HG03045 (cell line): ENCODE results near the gene VDR.
A peak's percentile ranks its signal among the peaks of the same experiment; 100 is the strongest.

Source experiments
- ATAC-seq: cut with Tn5 transposase; IDR thresholded peaks from one replicate; pipeline ENCODE4 v1.9.1; 2021; ENCODE audit warnings: mild to moderate bottlenecking, moderate library complexity; ENCODE audit not compliant: unreplicated experiment

The VDR gene

GRCh38 chr12:47896022-47896421 is 8.8 kb downstream of the VDR start:
- ATAC-seq, result no peak

DNA sequence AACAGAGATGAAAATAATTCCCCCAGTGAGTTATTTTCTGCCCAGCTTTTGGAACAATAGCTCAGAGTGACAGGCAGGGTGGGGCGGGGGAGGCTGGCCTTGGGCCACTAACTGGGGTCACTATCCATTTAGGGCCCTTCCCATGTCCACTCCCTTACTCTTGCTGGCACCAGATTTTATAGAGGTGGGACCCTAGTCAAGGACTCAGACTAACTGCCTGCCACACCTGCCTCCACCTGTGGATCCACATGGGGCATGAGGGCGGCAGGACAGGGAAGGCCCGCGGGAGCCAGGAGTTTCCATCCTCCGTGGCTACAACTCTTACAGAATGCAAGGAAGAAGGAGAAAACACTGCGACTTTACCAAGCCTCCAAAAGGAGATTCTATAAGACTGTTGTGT is 10.1 kb downstream of the VDR start:
- no peak for ATAC-seq

- no peak for ATAC-seq
These were observed 10.7 kb downstream of the VDR start for GRCh38 chr12:47894068-47894467.

GRCh38 chr12:47892819-47893218 is 12.0 kb downstream of the VDR start:
- no peak for ATAC-seq

- no peak for ATAC-seq
These were observed 13.4 kb downstream of the VDR start for GRCh38 chr12:47891356-47891755.

DNA sequence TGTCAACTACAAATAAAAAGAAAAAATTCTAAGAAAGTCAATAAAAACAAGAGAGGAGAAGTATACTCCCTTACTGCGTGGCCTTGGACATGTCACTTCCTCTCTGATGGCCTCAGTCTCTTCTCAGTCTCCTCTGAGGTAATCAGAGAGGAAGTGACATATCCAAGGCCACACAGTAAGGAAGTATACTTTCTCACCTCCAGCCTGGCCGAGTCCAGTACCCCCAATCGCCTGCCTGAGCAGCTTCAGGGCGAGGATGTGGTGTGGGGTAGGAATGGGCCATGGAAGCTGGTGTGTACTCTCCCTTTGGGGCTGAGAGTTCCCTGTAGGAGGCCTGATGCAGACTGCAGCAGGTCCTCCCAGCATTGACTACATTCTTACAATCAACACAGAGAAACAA is 15.8 kb downstream of the VDR start:
- ATAC-seq, result no peak

- ATAC-seq, result no peak
These were observed 16.5 kb downstream of the VDR start for GRCh38 chr12:47888153-47888819.

DNA sequence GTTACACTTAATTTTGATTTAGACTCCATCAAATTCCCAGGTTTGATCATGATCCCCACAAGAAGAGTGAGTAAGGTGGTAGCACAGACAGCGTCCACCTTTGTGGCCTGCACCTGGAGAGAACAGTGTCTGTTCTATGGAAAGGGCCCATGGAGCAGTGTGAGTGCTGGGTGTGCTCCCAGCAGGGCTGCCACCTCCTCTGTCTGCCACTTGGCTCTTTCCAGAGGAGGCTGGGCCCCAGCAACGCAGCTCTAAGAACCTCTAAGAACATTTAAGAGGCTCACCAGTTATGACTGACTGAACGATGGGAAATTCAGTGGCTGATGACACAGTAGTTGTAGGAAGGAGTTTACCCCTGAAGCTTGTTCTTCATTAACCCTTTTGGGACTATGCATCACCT is 17.3 kb downstream of the VDR start:
- ATAC-seq, result no peak

DNA sequence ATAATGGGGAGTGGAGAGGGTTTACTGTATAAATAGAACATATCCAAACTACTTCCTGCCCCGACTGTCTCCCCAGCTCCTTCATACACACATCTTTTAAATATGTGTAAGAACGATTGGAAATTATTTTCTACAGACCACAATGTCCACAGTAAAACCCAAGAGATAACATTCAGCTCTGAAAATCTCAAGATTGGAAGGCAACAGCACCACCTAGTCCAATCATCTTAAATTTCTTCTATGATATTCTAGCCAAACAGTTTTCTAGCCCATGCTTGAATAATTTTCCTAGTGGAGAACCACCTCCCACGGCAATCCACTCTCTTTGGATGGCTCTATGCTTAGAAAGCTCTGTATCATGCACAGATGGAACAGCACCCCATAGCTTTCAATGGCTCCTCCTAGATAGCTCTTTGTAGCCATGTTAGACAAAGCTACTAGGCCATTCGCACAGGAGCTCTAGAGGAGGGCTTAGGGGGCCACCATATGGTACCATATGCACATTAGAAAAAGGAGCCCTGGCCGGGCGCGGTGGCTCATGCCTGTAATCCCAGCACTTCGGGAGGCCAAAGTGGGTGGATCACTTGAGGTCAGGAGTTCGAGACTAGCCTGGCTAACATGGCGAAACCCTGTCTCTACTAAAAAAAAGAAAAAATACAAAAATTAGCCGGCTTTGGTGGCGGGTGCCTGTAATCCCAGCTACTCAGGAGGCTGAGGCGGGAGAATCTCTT is 18.1 kb downstream of the VDR start:
- no peak for ATAC-seq

- no peak for ATAC-seq
These were observed 19.2 kb downstream of the VDR start for GRCh38 chr12:47885566-47885965.

GRCh38 chr12:47885012-47885501 is 19.7 kb downstream of the VDR start:
- peak; percentile 61 for ATAC-seq

- ATAC-seq, result no peak
These were observed 20.3 kb downstream of the VDR start for GRCh38 chr12:47884501-47884900.

DNA sequence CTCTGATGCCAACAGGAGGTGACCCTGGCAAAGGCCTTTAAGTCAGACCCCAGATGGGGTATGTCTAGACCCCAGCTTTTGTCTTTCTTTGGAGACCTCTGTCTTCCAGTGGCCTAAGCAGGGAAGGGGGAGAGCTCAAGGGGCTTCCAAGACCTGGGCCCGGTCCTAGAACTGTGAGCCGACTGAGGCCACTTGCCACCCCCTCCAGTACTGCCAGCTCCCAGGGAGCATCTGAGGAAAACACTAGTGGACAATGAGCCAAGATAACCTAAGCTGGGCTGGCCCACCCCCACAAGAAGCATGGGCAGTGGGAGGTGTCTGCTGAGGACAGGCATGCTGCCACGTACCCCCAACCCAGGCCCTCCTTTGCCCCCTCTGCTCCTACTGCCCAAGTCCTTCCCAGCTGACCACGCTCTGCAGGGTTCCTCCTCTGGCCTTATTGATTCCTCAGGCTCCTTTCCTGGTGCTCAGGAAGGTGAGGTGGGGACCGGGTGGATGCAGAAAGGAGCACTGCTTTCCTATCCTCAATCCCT is 21.1 kb downstream of the VDR start:
- ATAC-seq, result no peak

DNA sequence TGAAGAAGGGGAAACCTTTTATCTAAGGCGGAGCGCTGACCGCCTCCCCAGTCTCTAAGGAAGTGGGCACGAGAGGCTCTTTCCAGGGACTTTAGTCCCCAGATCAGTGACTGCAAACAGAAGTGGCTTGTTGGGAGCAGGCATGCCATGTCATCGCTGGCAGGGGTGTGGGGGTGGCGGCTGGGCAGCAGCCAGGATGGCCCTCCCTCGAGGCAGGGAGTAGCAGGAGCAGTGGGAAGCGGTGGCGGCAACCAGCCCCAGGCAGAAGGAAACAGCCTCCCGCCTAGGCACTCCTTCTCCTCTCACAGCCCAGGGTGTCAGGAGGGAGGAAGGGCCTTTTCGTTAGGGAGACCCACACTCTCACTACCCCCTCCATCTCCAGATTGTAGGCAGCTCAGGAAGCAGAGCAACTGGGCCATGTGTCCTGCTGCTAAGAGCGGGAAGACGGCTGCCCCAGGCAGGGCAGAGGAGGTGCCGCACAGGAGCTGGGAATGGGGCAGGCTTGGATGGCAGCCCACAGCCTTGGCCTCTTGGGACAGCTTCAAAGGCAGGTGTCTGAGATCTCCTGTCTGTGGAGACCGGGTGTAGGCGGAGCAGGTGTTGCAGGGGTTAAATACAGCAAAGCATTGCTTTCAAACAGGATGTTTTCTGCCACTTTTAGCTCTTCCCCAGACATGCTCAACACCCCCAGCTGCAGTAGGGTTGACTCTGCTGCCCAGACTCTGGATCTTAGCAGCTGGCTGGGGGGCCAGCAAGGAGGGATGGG is 21.8 kb downstream of the VDR start:
- ATAC-seq, result peak; percentile 60

GRCh38 chr12:47881826-47882427 is 22.9 kb downstream of the VDR start:
- no peak for ATAC-seq

- ATAC-seq, result no peak
These were observed 23.7 kb downstream of the VDR start for GRCh38 chr12:47881051-47881450.

DNA sequence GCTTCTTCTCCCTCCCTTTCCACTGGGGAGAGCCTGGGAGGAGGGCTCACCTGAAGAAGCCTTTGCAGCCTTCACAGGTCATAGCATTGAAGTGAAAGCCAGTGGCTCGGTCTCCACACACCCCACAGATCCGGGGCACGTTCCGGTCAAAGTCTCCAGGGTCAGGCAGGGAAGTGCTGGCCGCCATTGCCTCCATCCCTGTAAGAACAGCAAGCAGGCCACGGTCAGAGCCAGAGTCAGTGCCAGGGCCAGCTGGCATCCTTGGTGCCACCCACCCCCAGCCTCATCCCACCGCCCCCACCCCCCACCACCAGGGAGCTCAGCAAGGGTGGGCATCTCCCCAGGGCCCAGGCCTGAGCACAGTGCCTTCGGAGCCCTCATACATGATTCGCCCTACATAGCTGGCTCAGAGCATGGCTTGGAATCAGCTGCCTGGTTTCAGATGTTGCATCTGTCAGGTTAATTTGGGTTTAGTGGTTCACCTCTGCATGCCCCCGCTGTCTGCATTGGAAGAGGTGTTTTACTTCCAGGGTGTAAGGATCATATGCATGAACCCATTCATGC is 25.8 kb downstream of the VDR start:
- ATAC-seq, result no peak

- ATAC-seq, result no peak
These were observed 26.4 kb downstream of the VDR start for GRCh38 chr12:47878293-47878917.

- ATAC-seq, result no peak
These were observed 27.7 kb downstream of the VDR start for GRCh38 chr12:47877081-47877480.

- ATAC-seq, result no peak
These were observed 28.3 kb downstream of the VDR start for GRCh38 chr12:47876440-47876960.
